Activated B cell treated with CpG ODN at 0.5 μM for 24 hours (primary cell): ENCODE data around the gene PLSCR2. TPM values are rescaled to one million over a fixed set of nuclear protein-coding genes. Genes with fewer than 3 reads are reported as not detected.

ENCODE experiments used
- ATAC-seq: fragments of 200-7000 bp; cut with Tn5 transposase; one replicate; pipeline ENCODE4 v1.10.0; 2021; ENCODE audit warnings: low read depth, mild to moderate bottlenecking, moderate library complexity
- CTCF ChIA-PET: fragments of 350-600 bp; sonication (Branson Sonifier 250); formaldehyde crosslinking; loops from one replicate; lab custom pipeline; 2021; ENCODE audit warnings: antibody characterized with exemption; lab: Charles Lee
- POLR2A ChIA-PET: fragments of 350-600 bp; sonication (Branson Sonifier 250); formaldehyde crosslinking; loops from one replicate; lab custom pipeline; 2021; ENCODE audit warnings: antibody characterized with exemption; lab: Charles Lee
- DNase-seq: peaks from one replicate; pipeline ENCODE4 v3.0.0; 2022
- H3K27ac Mint-ChIP-seq: one replicate; pipeline ENCODE4 v1.8.0; 2020; ENCODE audit warnings: mixed read lengths
- H3K27me3 Mint-ChIP-seq: one replicate; pipeline ENCODE4 v1.8.0; 2021; ENCODE audit warnings: mixed read lengths
- H3K36me3 Mint-ChIP-seq: one replicate; pipeline ENCODE4 v1.8.0; 2021; ENCODE audit warnings: low read depth, mixed read lengths
- H3K4me1 Mint-ChIP-seq: one replicate; pipeline ENCODE4 v1.8.0; 2021; ENCODE audit warnings: mixed read lengths
- H3K4me3 Mint-ChIP-seq: one replicate; pipeline ENCODE4 v1.8.0; 2020; ENCODE audit warnings: mild to moderate bottlenecking, mixed read lengths
- H3K9me3 Mint-ChIP-seq: one replicate; pipeline ENCODE4 v1.8.0; 2020; ENCODE audit warnings: mixed read lengths
- CTCF ChIP-seq: fragments of 200-600 bp; IDR thresholded peaks from one replicate; pipeline ENCODE4 v1.8.0; 2022; ENCODE audit warnings: antibody characterized with exemption, mild to moderate bottlenecking
- intact Hi-C: fragments of 100-400 bp; cut with micrococcal nuclease; formaldehyde crosslinking; loops from one replicate; pipeline ENCODE4 v1.15.1; 2024
- total RNA-seq: library from RNA; stranded (reverse); gene quantifications from 2 replicates; pipeline ENCODE4 v1.2.3, GENCODE V29; 2022

Gene PLSCR2, protein sequence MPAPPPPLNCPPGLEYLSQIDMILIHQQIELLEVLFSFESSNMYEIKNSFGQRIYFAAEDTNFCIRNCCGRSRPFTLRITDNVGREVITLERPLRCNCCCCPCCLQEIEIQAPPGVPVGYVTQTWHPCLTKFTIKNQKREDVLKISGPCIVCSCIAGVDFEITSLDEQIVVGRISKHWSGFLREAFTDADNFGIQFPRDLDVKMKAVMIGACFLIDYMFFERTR
- total RNA-seq, result not detected in 2 replicates

GRCh38 chr3:146469150-146470017, at the start of gene PLSCR2:
PLSCR2 (minus strand) TSS chr3:146469561; CDS start chr3:146459904, 9,657 bp downstream.
- peaks cover 16% of the 10 kb centered on the region for H3K4me1 Mint-ChIP-seq
- intact Hi-C loops, result loop anchor here (1.0 kb wide), 2 partner anchors 34 to 75 kb away; partner anchors contain the start of gene PLSCR1
- peak within 1 kb of the TSS; percentile 76 for H3K27ac Mint-ChIP-seq
- CTCF ChIA-PET, result interaction anchor here (1.2 kb wide), 1 partner anchor 74 kb away, joined by 3 read pairs; no protein-coding TSS in a partner anchor
- H3K27me3 Mint-ChIP-seq, result no peaks in the 10 kb centered on the region
- DNase-seq, result peak; percentile 82
- H3K4me3 Mint-ChIP-seq, result peak within 1 kb of the TSS; percentile 84
- POLR2A ChIA-PET, result interaction anchor here (0.7 to 2.2 kb wide), 2 partner anchors 21 to 75 kb away, joined by 3 to 30 read pairs; partner anchors contain the start of gene PLSCR1
- ATAC-seq, result peak; percentile 97
- H3K9me3 Mint-ChIP-seq, result no peaks in the 10 kb centered on the region
- no peaks in the 10 kb centered on the region for H3K36me3 Mint-ChIP-seq
- no peak for TF ChIP-seq CTCF

DNA sequence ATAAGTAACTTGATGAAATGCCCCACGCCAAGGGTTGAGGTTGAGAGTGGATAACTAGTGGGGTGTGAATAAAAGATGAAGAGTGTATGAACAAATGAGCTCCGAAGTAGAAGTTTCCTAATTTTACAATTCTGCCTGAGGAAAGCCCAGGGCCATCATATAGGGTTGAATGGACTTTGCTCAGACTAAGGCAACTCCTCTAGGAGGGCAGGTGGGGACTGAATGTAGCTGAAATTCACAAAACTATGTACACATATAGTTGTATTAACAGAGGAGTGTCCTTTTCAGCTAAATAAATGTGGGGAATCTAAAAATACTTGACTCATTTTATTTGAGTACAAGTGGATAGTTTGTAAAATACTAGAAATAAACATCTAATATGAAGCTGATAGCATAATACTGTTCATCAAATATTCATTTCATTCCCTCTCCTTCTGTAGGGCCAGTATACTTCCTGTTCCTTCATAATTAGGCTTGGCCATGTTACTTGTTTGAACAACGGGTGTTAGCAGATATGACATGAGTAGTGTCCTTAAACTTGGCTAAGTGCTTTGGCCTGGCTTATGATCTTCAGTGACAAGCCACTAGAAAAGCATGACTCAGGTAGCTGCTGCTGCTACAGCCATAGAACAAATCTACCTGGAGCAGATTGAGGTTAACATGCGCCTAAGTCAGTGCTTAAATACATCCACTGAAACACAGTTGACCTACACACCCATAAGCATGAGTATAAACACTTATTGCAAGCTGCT, 48.5 kb upstream of the PLSCR2 start:
- Mint-ChIP-seq H3K27me3 (no peaks in the 10 kb centered on the region), H3K4me1 (no peaks in the 10 kb centered on the region), H3K27ac (no peak overlapping the region), H3K4me3 (no peak overlapping the region), H3K9me3 (no peaks in the 10 kb centered on the region), H3K36me3 (peaks cover 44% of the 10 kb centered on the region)
- intact Hi-C loops, result no loop called here
- ChIA-PET CTCF (no interaction called here), POLR2A (no interaction called here)
- ATAC-seq, result no peak
- no peak for TF ChIP-seq CTCF
- no peak for DNase-seq

GRCh38 chr3:146513386-146514051, 44.2 kb upstream of the PLSCR2 start:
- ChIA-PET CTCF (no interaction called here), POLR2A (no interaction called here)
- no peak overlapping the region for H3K4me3 Mint-ChIP-seq
- no peak for TF ChIP-seq CTCF
- ATAC-seq, result no peak
- no peaks in the 10 kb centered on the region for H3K27me3 Mint-ChIP-seq
- H3K9me3 Mint-ChIP-seq, result no peaks in the 10 kb centered on the region
- no peak for DNase-seq
- intact Hi-C loops, result no loop called here
- no peaks in the 10 kb centered on the region for H3K4me1 Mint-ChIP-seq
- H3K36me3 Mint-ChIP-seq, result peaks cover 23% of the 10 kb centered on the region
- no peak overlapping the region for H3K27ac Mint-ChIP-seq

GRCh38 chr3:146511402-146512134, 42.2 kb upstream of the PLSCR2 start:
- ATAC-seq, result no peak
- Mint-ChIP-seq H3K4me1 (no peaks in the 10 kb centered on the region), H3K27me3 (no peaks in the 10 kb centered on the region), H3K36me3 (peaks cover 20% of the 10 kb centered on the region), H3K4me3 (no peak overlapping the region), H3K27ac (no peak overlapping the region), H3K9me3 (no peaks in the 10 kb centered on the region)
- POLR2A ChIA-PET, result no interaction called here
- no peak for TF ChIP-seq CTCF
- CTCF ChIA-PET, result no interaction called here
- no peak for DNase-seq
- intact Hi-C loops, result no loop called here
